HG03439 (cell line): ENCODE measurements around the gene NCLN.

Experiments used
- ATAC-seq: cut with Tn5 transposase; IDR thresholded peaks from one replicate; pipeline ENCODE4 v1.9.1; 2021; ENCODE audit warnings: mild to moderate bottlenecking, moderate library complexity; ENCODE audit not compliant: unreplicated experiment

Gene NCLN, protein sequence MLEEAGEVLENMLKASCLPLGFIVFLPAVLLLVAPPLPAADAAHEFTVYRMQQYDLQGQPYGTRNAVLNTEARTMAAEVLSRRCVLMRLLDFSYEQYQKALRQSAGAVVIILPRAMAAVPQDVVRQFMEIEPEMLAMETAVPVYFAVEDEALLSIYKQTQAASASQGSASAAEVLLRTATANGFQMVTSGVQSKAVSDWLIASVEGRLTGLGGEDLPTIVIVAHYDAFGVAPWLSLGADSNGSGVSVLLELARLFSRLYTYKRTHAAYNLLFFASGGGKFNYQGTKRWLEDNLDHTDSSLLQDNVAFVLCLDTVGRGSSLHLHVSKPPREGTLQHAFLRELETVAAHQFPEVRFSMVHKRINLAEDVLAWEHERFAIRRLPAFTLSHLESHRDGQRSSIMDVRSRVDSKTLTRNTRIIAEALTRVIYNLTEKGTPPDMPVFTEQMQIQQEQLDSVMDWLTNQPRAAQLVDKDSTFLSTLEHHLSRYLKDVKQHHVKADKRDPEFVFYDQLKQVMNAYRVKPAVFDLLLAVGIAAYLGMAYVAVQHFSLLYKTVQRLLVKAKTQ

DNA sequence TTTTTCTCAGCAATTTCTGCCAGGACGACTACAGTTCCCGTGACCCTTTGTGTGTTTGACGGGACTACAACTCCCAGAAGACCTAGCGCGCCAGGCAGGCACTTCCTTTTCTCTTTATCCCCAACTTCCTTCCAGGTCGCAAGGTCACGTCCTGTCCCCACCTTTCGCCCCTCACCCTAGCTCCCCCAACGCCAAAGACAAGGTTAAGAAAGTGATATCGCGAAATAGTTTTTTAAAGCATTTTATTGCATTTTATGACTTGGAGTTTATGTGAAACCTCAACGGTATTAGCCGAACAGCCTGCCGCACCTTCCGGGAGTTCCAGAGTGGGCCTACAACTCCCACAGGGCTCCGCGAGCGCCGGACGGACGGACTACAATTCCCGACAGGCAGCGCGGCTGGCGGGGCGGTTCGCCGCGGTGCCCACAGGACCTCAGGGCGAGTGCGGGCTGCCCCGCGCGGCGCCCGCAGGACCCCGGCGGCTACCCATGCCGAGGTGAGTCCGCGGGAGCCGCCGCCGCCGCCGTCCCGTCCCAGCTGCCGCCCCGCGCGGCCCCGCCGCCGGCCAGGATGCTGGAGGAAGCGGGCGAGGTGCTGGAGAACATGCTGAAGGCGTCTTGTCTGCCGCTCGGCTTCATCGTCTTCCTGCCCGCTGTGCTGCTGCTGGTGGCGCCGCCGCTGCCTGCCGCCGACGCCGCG lies at the start of gene NCLN:
Gene NCLN (plus strand): TSS at position 470 of the 699 bp plus-strand sequence. CDS start 101 bp downstream, at position 571.
- ATAC-seq, result peak; percentile 71

DNA sequence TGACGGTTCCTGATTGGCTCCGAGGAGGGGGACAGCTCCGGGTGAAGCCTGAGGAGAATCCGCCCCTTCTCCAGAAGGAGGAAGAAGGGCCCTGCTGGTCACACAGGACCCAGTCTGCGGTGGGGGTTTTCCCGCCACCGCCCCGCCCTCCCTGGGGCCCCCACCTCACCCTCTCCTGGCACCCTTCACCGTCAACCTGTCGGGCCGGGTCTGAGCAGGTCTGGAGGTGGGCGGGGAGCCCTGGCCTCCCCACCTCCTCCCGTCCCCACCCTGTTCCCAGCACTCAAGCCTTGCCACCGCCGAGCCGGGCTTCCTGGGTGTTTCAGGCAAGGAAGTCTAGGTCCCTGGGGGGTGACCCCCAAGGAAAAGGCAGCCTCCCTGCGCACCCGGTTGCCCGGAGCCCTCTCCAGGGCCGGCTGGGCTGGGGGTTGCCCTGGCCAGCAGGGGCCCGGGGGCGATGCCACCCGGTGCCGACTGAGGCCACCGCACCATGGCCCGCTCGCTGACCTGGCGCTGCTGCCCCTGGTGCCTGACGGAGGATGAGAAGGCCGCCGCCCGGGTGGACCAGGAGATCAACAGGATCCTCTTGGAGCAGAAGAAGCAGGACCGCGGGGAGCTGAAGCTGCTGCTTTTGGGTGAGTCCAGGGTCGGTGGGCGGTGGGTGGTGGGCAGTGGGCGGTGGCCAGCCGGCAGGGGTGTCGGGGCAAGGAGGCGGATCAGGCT lies 49.6 kb upstream of the NCLN start, which contains the start of gene GNA15:
Gene GNA15 (plus strand): TSS at position 73 of the 723 bp plus-strand sequence. CDS start 418 bp downstream, at position 491.
- no peak for ATAC-seq

DNA sequence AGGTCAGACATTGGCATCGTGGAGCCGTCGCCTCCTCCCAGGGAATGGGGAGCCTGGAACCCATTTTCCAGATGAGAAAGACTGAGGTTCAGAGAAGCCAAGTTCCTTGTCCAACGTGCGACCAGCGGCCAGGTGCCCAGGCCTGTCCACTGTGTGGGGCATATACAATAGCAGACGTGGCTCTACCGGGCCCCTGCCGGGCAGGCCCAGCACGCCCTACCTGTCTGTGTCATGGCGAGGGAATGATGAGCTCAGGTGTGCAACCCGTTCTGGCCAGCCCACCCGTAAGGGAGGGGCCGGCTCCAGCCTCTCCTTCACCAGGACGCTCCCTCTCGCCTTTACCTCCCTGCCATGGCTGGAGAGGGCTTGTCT lies 49.1 kb upstream of the NCLN start:
- ATAC-seq, result no peak

DNA sequence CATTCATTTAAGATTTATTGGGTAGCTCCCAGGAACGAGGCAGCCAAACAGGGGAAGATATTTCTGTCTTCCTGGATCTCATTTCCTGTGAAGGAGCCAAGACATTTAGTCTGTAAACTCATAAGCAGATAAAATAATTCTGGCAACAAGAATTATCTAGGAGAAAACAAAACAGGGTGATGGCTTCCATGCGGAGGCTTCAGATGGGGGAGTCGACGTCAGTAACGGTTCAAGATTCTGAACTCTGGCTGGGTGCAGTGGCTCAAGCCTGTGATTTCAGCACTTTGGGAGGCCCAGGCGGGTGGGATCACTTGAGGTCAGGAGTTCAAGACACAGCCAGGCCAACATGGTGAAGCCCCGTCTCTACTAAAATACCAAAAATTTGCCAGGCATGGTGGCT lies 48.6 kb upstream of the NCLN start:
- ATAC-seq, result no peak

DNA sequence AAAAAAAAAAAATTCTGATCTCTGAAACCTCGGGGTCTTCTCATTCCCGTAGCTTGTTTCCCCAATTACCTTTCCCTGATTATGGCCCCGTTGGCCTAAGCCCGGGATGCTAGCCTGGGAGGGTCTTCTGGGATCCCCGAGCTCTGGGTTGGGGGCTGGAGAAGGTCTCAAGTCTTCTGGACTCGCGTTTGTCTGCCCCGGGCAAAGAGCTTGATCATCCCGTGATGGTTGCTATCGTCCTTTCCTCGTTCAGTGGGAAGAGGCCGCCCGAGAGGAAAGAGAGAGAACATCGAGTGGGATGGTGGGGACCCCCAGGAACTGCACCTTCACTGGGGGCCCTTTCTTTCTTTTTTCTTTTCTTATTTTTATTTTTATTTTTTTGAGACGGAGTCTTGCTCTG lies 47.5 kb upstream of the NCLN start:
- no peak for ATAC-seq

DNA sequence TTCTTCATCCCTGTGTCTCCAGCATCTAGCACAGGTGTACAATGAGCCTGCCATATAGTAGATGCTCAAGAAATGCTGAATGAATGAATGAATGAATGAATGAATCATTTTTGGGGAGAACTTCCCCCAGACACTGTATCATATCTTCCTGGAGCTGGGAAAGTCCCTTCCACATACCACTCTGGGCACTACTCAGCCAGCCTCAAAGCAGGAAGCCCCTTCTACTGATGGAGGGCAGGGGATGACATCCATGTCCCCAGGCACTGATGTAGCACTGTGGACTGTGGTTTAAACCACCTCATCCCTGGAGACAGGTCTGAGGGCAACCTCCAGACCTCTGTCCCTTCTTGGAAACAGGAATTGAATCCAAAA lies 45.1 kb upstream of the NCLN start:
- ATAC-seq, result no peak

DNA sequence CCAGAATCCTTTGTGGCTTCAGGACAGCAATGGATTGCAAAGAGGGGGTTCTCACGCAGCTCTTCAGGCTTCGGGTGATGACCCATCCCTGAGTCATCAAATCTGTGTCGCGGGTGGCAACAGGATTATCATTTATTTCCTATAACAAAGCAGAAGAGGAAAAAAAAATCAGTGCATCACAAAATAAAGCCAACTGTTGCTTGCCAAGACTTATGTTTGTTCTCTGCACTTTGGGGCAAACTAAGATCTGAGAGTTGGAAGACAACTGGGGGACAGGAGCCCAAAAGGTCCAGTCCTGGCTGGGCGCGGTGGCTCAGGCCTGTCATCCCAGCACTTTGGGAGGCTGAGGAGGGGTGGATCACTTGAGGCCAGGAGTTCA lies 43.4 kb upstream of the NCLN start:
- ATAC-seq, result no peak

DNA sequence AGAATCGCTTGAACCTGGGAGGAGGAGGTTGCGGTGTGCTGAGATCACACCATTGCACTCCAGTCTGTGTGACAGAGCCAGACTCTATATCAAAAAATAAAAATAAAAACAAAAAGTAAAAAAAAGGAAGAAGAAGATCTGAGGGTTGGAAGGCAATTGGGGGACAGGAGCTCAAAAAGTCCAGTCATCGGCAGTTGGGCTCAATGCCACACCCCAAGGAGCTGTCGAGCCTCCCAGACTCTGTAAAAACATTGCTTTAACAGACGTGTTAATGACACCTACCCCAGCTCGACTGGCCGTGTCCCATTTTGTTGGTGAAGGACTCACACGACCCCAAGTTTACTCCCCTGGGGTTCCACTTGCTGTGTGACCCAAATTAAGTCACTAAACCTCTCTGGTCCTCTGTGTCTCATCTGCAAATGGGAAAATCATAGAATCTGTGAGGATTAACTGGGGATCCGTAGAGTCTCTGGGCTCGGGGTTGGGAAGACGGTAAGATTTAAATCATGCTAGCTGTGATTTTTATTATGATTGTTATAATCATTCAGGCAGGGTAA lies 42.9 kb upstream of the NCLN start:
- no peak for ATAC-seq

DNA sequence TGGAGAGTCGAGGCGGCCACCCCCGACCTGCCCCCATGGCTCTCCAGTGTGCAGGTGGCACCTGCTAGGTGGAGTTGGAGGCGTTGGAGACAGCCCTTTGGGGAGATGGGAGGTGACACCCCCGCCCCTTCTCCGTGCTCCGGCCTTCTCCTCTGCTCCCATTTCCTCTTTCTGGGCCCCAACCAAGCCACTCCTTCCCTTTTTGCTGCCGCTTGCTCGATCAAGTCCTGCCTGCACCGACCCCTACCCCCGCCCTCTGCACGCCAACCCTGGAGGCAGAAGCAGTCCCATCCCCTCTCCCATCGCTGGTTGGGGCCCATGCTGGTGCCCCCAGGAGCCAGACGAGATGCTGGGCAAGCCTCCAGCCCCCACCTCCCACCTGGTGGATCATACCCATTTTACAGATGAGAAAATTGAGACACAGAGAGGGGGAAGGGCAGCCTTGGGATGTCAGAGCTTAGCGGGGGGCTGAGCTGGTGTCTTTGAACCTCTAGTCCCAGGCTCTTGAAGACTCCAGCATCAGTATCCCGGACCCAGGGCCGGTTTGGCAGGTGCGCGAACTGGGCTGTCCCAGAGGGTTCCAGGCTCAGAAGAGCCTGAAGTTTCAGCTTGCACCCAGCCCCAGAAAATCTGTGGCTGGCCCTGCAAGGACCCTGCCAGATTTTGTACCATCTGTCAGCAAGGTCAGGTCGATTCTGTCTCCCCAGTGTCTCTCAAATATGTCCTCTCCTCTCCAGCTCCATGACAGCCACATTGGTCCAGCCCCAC lies 39.6 kb upstream of the NCLN start:
- ATAC-seq, result no peak

DNA sequence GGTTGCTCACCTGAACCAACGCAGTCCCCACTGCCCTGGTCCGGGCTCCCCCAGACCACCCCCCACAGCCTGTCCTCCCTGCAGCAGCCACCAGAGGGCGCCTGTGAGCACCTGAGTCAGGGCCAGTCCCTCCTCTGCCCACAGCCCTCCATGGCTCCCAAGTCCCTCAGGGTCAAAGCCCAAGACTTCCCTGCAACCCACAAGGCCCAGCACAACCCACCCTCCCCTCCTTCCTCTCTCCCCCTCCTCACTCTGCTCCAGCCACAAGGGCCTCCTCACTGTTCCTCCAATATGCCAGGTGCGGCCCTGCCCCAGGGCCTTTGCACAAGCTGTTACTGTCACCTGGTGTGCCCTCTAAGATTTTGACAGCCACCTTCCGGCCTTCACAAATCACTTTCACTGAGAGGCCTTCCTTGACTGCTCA lies 39.0 kb upstream of the NCLN start:
- ATAC-seq, result no peak

DNA sequence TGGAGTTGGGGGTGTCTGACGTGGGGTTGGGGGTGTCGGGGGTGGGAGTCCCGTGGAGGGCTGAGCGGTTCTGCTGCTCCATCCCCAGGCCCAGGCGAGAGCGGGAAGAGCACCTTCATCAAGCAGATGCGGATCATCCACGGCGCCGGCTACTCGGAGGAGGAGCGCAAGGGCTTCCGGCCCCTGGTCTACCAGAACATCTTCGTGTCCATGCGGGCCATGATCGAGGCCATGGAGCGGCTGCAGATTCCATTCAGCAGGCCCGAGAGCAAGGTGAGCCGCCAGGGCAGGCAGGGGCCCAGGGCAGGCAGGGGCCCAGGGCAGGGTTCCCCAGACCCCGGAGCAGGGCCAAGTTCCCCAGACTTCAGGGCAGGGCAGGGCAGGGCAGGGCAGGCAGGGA lies 37.2 kb upstream of the NCLN start:
- no peak for ATAC-seq

DNA sequence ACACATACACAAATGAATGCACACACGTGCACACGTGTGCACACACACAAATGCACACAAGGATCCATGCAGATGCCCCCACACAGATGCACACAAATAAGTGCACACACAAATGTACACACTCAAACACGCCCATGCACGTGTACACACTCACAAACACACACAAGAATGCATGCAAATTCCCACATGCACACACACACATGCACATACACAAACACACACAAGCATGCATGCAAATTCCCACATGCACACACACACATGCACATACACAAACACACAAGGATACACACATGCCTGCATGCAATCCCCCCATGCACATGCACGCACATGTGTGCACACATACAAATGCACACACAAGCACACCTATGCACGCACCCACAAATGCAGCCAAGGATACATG lies 36.6 kb upstream of the NCLN start:
- no peak for ATAC-seq

DNA sequence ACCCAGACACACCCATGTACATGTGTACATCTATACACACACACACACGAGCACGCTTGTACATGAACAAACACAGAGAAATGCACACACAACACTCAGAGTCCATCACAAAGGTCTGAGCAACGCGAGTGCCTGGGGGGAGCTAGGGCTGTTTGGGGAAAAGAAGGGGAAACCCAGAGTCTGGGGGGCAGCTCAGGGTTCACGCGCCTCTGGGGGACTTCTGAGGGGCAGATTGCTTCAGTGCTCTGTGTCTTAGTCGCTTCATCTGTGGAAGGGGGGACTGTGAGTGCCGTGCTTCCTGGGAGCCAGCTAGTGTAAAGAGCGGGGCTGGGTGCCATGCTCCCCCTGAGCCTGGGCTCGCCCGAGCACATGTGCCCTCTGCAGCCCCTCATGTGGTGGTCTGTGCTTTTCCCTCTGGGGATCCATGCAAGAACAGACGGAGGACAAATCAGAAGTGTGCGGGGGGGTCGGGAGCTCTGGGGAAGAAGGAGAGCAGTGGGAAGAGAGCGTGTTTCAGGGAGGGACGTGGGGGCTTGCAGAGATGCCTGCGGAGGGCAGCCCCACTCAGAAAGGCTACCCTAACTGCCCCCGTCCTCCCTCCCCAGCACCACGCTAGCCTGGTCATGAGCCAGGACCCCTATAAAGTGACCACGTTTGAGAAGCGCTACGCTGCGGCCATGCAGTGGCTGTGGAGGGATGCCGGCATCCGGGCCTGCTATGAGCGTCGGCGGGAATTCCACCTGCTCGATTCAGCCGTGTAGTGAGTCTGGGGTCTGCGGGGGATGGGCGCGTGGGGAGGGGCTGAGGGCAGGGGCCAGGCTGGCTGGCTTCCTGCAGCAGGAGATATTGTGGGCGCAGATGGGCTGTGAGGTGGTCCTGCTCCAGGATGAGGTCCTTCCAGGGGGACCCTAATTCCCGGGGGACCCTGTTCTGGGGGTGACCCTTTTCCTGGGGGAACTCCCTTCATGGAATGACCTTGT lies 35.9 kb upstream of the NCLN start:
- ATAC-seq, result no peak

DNA sequence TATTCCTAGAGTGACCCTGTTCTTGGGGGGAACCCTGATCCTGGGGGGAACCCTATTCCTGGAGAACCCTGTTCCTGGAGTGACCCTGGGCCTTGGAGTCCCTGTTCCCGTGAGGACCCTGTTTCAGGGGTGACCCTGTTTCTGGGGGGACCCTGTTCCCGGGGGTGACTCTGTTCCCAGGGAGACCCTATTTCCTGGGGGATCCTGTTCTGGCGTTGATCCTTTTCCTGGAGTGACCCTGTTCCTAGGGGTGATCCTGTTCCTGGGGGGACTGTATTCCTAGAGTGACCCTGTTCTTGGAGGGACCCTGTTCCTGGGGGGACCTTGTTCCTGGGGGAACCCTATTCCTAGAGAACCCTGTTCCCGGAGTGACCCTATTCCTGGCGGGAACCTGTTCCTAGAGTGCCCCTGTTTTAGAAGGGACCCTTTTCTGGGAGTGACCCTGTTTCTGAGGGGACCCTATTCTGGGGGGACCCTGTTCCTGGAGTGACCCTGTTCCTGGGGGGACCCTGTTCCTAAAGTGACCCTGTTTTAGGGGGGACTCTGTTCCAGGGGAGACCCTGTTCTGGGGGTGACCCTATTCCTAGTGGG lies 34.9 kb upstream of the NCLN start:
- ATAC-seq, result no peak

DNA sequence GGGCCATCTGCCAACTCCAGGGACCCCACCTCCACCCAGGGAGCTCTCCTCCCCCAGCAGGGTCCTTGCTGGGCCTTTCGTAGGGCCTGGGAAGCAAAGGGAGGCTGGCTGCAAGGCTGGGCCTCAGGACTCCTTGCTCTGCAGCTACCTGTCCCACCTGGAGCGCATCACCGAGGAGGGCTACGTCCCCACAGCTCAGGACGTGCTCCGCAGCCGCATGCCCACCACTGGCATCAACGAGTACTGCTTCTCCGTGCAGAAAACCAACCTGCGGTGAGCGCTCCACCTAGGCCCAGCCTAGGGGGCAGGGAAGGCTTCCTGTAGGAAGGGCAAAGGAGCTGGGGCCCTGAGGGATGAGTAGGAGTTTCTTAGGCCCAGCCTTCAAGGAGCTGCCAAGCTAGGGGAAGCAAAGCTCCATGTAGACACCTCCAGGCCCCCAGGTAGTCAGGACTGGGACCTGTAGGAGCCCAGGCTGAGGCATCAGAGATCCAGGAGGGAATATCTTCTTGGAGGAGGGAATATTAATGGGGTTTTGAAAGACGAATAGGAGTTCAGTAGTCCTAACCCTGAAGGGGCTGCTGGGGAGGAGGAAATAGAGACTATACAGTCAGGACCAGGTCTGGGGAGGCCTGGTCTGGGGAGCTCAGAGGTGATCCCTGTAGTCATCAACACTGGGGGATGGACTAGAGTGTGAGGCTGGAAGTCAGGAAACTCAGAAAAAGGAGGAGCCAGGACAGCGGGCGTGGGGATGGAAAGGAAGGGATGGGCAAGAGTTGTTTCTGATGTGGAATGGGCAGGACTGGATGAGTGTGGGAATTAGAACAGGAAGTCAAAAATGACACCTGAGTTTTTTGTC lies 33.9 kb upstream of the NCLN start:
- no peak for ATAC-seq

DNA sequence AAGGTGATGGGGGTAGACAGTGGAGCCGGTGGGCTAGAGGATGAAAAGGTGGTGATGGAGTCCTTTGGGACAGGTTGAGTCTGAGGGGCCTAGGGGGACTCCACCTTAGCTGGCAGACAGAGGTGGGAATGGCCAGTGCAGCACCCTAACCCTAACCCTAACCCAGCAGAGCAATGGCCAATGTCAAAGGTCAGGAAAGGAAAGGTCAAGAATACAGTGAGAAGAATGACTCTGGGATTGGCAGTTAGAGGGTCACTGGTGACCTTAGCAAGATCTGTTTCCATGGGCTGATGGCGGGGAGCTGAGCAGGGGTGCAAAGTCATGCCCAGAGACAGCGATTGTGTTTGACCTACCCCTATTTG lies 33.3 kb upstream of the NCLN start:
- no peak for ATAC-seq

DNA sequence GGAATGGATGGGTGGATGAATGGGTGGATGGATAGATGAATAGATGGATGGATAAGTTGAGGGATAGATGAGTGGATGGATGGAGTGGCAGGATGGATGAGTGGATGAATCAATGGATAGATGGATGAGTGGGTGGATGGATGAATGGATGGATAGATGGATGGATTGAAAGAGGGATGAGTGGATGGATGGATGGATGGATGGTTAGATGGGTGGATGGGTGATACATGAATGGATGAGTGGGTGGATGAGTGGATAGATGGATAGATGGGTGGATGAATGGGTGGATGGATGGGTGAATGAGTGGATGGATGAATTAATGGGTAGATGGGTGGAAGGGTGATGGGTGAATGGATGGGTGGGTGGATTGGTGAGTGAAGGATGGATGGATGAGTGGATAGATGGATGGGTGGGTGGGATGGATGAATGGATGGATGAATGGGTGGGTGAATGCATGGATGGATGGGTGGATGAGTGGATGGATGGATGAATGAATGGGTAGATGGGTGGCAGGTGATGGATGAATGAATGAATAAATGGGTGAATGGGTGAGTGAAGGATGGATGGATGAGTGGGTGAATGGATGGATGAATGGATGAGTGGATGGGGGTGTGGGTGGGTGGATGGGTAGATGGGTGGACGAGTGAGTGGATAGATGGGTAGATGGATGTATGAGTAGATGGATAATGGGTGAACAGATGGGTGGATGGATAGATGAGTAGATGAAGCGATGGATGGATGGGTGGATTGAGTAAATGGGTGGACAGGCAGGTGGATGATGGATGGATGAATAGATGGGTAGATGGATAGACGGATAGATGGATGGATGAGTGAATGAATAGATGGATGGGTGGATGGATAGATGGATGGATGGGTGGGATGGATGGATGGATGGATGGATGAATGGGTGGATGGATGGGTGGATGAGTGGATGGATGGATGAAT lies 32.2 kb upstream of the NCLN start:
- no peak for ATAC-seq
